ENCODE data around the gene TTC39C. TPM values are rescaled to one million over a fixed set of nuclear protein-coding genes. Genes with fewer than 3 reads are reported as not detected.

TTC39C gene
- total and polyA plus RNA-seq, 2 of the 8 experiments (the other 6 are each of a cell fraction or from before 2014, with no cell fraction given): 8.1 to 79.1 TPM

- H2BK5ac ChIP-seq (ENCODE audit: low read depth, low read length): no peak overlapping the region
- H3K79me1 ChIP-seq (ENCODE audit: low read depth, low read length): 0 out of 2 replicates have a peak, but pooled peaks cover 2% of the 10 kb centered on the region
- DNase-seq (ENCODE audit: low read depth in 1 of 2, low spot score in 2 of 2) (no peak), FAIRE-seq (no peak)
- no peaks in the 10 kb centered on the region for H3K36me3 ChIP-seq (ENCODE audit: control insufficient read depth in 2 of 4, insufficient read depth in 4 of 4, low read length in 3 of 4)
- H3K14ac ChIP-seq (ENCODE audit: insufficient read length): no peak overlapping the region
- H3K9me3 ChIP-seq (ENCODE audit: insufficient read depth in 2 of 2, low read depth in 1 of 2, low read length in 1 of 2): no peaks in the 10 kb centered on the region
- no peak overlapping the region for H3K56ac ChIP-seq (replicated peaks; ENCODE audit: insufficient read length, low read depth, low read length)
- H3K27ac ChIP-seq (ENCODE audit: low read depth, low read length): no peak overlapping the region
- no peak overlapping the region for H2BK12ac ChIP-seq (ENCODE audit: low read depth, low read length)
- H3K4me2 ChIP-seq (ENCODE audit: insufficient read depth in 1 of 2, low read depth in 2 of 2, low read length in 2 of 2): no peak overlapping the region
- H3K4me1 ChIP-seq (replicated peaks in 1 of 4; ENCODE audit: control insufficient read depth in 3 of 4, insufficient read depth in 4 of 4, low read length in 3 of 4): peaks cover 0 to 4% (median 2%) of the 10 kb centered on the region in 4 experiments; a peak in 4 of 7 replicates
- no peak overlapping the region for H4K5ac ChIP-seq (ENCODE audit: insufficient read length, low read depth, low read length)
- H4K8ac ChIP-seq (ENCODE audit: extremely low read depth, insufficient read depth, low read length): no peak overlapping the region
- H4K91ac ChIP-seq (replicated peaks; ENCODE audit: insufficient read length, low read length): no peak overlapping the region
- no peak overlapping the region for H2AK5ac ChIP-seq (ENCODE audit: low read depth, low read length)
- peaks cover 2 to 4% of the 10 kb centered on the region in 2 experiments for H4K20me1 ChIP-seq (replicated peaks in 1 of 2; ENCODE audit: control insufficient read depth in 1 of 2, insufficient read depth in 2 of 2, low read length in 2 of 2)
- H3K23ac ChIP-seq (ENCODE audit: insufficient read length): no peak overlapping the region
- H2AFZ ChIP-seq (ENCODE audit: low read length): no peak overlapping the region
- no peak overlapping the region for H3K18ac ChIP-seq (ENCODE audit: extremely low read depth, low read length)
- no peak overlapping the region for H2BK15ac ChIP-seq (ENCODE audit: low read length)
- no peak overlapping the region for H3K4ac ChIP-seq (replicated peaks; ENCODE audit: insufficient read length, low read depth, low read length)
- no peak overlapping the region for H2BK20ac ChIP-seq (ENCODE audit: low read length)
- no peaks in the 10 kb centered on the region for H3K23me2 ChIP-seq (ENCODE audit: low read depth, low read length)
- CTCF ChIA-PET (ENCODE audit: partially characterized antibody): no interaction called here
- H3K9ac ChIP-seq (replicated peaks in 1 of 4; ENCODE audit: extremely low read depth in 1 of 4, low read depth in 3 of 4, low read length in 3 of 4): no peak overlapping the region
- no peak overlapping the region for H2BK120ac ChIP-seq (replicated peaks; ENCODE audit: low read depth, low read length)
- no peaks in the 10 kb centered on the region for H3K27me3 ChIP-seq (replicated peaks in 1 of 4; ENCODE audit: control insufficient read depth in 3 of 4, extremely low read depth in 1 of 4, insufficient read depth in 3 of 4, low read length in 3 of 4)
- 91% methylated on average over 2 of the region's 2 CpGs; no CpG with 5 or more reads in 1 of the 2 experiments for WGBS, 2 experiments (ENCODE audit: extremely low coverage in 1 of 2, insufficient coverage in 1 of 2, insufficient read length in 1 of 2, insufficient replicate concordance in 2 of 2, low coverage in 1 of 2, low lambda C conversion rate in 2 of 2, missing lambda C conversion rate in 1 of 2)
- POLR2A ChIA-PET (ENCODE audit: partially characterized antibody): no interaction called here
- H3K79me2 ChIP-seq (ENCODE audit: control insufficient read depth in 1 of 2, insufficient read depth in 2 of 2, low read length in 2 of 2): peaks cover 0 to 54% of the 10 kb centered on the region in 2 experiments; a peak in 2 of 4 replicates
- H3K4me3 ChIP-seq (ENCODE audit: extremely low read depth in 1 of 4, insufficient read depth in 2 of 4, low read depth in 3 of 4, low read length in 4 of 4): no peak overlapping the region
- TF ChIP-seq TBP (IDR thresholded peaks at IDR 0.05; ENCODE audit: low read depth, low read length) (no peak), SP1 (IDR thresholded peaks at IDR 0.05; ENCODE audit: low read depth, low read length) (no peak), PHF8 (conservative IDR thresholded peaks at IDR 0.05; ENCODE audit: low read depth, low read length) (no peak), GTF2F1 (IDR thresholded peaks at IDR 0.05; ENCODE audit: borderline replicate concordance, low read depth, low read length) (no peak), EGR1 (IDR thresholded peaks at IDR 0.05; ENCODE audit: borderline replicate concordance, low read depth, low read length) (no peak), NANOG (IDR thresholded peaks at IDR 0.05; ENCODE audit: insufficient read depth, low read depth, low read length, poor library complexity, severe bottlenecking) (no peak), RAD21 (IDR thresholded peaks at IDR 0.05 in 1 of 2, conservative IDR thresholded peaks at IDR 0.05 in 1 of 2; ENCODE audit: low read depth in 2 of 2, low read length in 2 of 2) (no peak), POLR2AphosphoS5 (IDR thresholded peaks at IDR 0.05; ENCODE audit: low read depth, low read length) (no peak), KDM1A (IDR thresholded peaks at IDR 0.05; ENCODE audit: borderline replicate concordance, low read length) (no peak), TAF1 (IDR thresholded peaks at IDR 0.05; ENCODE audit: low read depth, low read length) (no peak), TCF12 (IDR thresholded peaks at IDR 0.05; ENCODE audit: low read depth, low read length) (no peak), CTCF (IDR thresholded peaks at IDR 0.05; ENCODE audit: control extremely low read depth in 1 of 3, insufficient read depth in 1 of 3, low read depth in 1 of 3, low read length in 3 of 3) (no peak), CREB1 (IDR thresholded peaks at IDR 0.05) (no peak)
These were observed 42.0 kb downstream of the TTC39C start for GRCh38 chr18:24056506-24056905.

Data from H1 (cell line).